ENCODE measurements around the gene SPEM1.
A peak's percentile ranks its signal among the peaks of the same experiment; 100 is the strongest.

Gene SPEM1

GRCh38 chr17:7416323-7416722, 3.8 kb upstream of the SPEM1 start:
- H3K27ac ChIP-seq: no peak overlapping the region
- in situ Hi-C loops (cut with HindIII; ENCODE audit: low pct_ligation_motif_present, low sequenced_read_pairs): no loop called here
- DNase-seq: no peak
- H3K27me3 ChIP-seq (replicated peaks): no peaks in the 10 kb centered on the region
- peak; percentile 19 for TF ChIP-seq CTCF (IDR thresholded peaks at IDR 0.05; ENCODE audit: low read depth, low read length, missing control alignments)
- H3K36me3 ChIP-seq (replicated peaks): peaks cover 9% of the 10 kb centered on the region
- H3K4me3 ChIP-seq (ENCODE audit: low read depth, low read length): no peak overlapping the region

- in situ Hi-C loops (cut with HindIII; ENCODE audit: low pct_ligation_motif_present, low sequenced_read_pairs): no loop called here
- Histone ChIP-seq H3K27me3 (replicated peaks) (no peaks in the 10 kb centered on the region), H3K27ac (no peak overlapping the region), H3K4me3 (ENCODE audit: low read depth, low read length) (no peak overlapping the region), H3K36me3 (replicated peaks) (peaks cover 9% of the 10 kb centered on the region)
- no peak for TF ChIP-seq CTCF (IDR thresholded peaks at IDR 0.05; ENCODE audit: low read depth, low read length, missing control alignments)
- no peak for DNase-seq
Measured at GRCh38 chr17:7417056-7417655, 3.0 kb upstream of the SPEM1 start.

GRCh38 chr17:7418472-7419152, 1.5 kb upstream of the SPEM1 start:
- Histone ChIP-seq H3K4me3 (ENCODE audit: low read depth, low read length) (no peak overlapping the region), H3K36me3 (replicated peaks) (peaks cover 9% of the 10 kb centered on the region), H3K27ac (no peak overlapping the region), H3K27me3 (replicated peaks) (no peaks in the 10 kb centered on the region)
- TF ChIP-seq CTCF (IDR thresholded peaks at IDR 0.05; ENCODE audit: low read depth, low read length, missing control alignments): no peak
- in situ Hi-C loops (cut with HindIII; ENCODE audit: low pct_ligation_motif_present, low sequenced_read_pairs): no loop called here
- DNase-seq: no peak

GRCh38 chr17:7421186-7421585, 1.1 kb downstream of the SPEM1 start:
- DNase-seq: no peak
- in situ Hi-C loops (cut with HindIII; ENCODE audit: low pct_ligation_motif_present, low sequenced_read_pairs): no loop called here
- no peak for TF ChIP-seq CTCF (IDR thresholded peaks at IDR 0.05; ENCODE audit: low read depth, low read length, missing control alignments)
- Histone ChIP-seq H3K27ac (no peak overlapping the region), H3K27me3 (replicated peaks) (no peaks in the 10 kb centered on the region), H3K4me3 (ENCODE audit: low read depth, low read length) (no peak overlapping the region), H3K36me3 (replicated peaks) (no peaks in the 10 kb centered on the region)

- DNase-seq: no peak
- Histone ChIP-seq H3K27ac (no peak overlapping the region), H3K4me3 (ENCODE audit: low read depth, low read length) (no peak overlapping the region), H3K36me3 (replicated peaks) (no peaks in the 10 kb centered on the region), H3K27me3 (replicated peaks) (no peaks in the 10 kb centered on the region)
- in situ Hi-C loops (cut with HindIII; ENCODE audit: low pct_ligation_motif_present, low sequenced_read_pairs): no loop called here
- TF ChIP-seq CTCF (IDR thresholded peaks at IDR 0.05; ENCODE audit: low read depth, low read length, missing control alignments): no peak
Measured at GRCh38 chr17:7423679-7424078, 3.6 kb downstream of the SPEM1 start.

GRCh38 chr17:7425316-7425715, 5.2 kb downstream of the SPEM1 start, which contains the start of gene SPEM2:
Gene SPEM2 (plus strand): TSS chr17:7425616. CDS start chr17:7425689, 73 bp downstream.
- Histone ChIP-seq H3K4me3 (ENCODE audit: low read depth, low read length) (no peak within 1 kb of the TSS), H3K36me3 (replicated peaks) (no peaks in the 10 kb centered on the region), H3K27me3 (replicated peaks) (no peaks in the 10 kb centered on the region), H3K27ac (no peak within 1 kb of the TSS)
- no peak for DNase-seq
- in situ Hi-C loops (cut with HindIII; ENCODE audit: low pct_ligation_motif_present, low sequenced_read_pairs): no loop called here
- no peak for TF ChIP-seq CTCF (IDR thresholded peaks at IDR 0.05; ENCODE audit: low read depth, low read length, missing control alignments)

All from brain microvascular endothelial cell (primary cell).